SH-SY5Y (cell line): ENCODE data around the gene PLB1.

Experiments
- GATA2 ChIP-seq: IDR thresholded peaks from 2 replicates; pipeline ENCODE4 v1.6.1; 2011; ENCODE audit warnings: mild to moderate bottlenecking, low read depth, low read length
- GATA3 ChIP-seq: IDR thresholded peaks from 2 replicates; pipeline ENCODE4 v1.6.1; 2011; ENCODE audit warnings: low read depth, mild to moderate bottlenecking, low read length, moderate library complexity

GRCh38 chr2:28532399-28532798, 36.5 kb downstream of the PLB1 start:
- TF ChIP-seq GATA2, result no peak
- TF ChIP-seq GATA3, result no peak
